Hepatic stellate cell (primary cell): Measurements from ENCODE around the gene APOC1.

ENCODE experiments used
- DNase-seq: peaks from one replicate; pipeline ENCODE4 v3.0.0; 2011; ENCODE audit warnings: low spot score

The APOC1 gene

GRCh38 chr19:44955505-44956439 is 41.4 kb downstream of the APOC1 start:
- DNase-seq = no peak

GRCh38 chr19:44957526-44957925 is 43.1 kb downstream of the APOC1 start:
- DNase-seq = no peak

GRCh38 chr19:44958090-44958489 is 43.7 kb downstream of the APOC1 start:
- no peak for DNase-seq

GRCh38 chr19:44959691-44960090 is 45.3 kb downstream of the APOC1 start:
- no peak for DNase-seq

GRCh38 chr19:44960906-44961728 is 46.7 kb downstream of the APOC1 start:
- no peak for DNase-seq

GRCh38 chr19:44961821-44962220 is 47.4 kb downstream of the APOC1 start:
- no peak for DNase-seq

- no peak for DNase-seq
Measured at GRCh38 chr19:44968118-44968517, 53.7 kb downstream of the APOC1 start.

GRCh38 chr19:44968670-44969069 is 54.3 kb downstream of the APOC1 start:
- no peak for DNase-seq
